Nephron progenitor cell (in vitro differentiated cells): ENCODE measurements around the gene TXNRD1.

Source experiments
- DNase-seq: peaks from one replicate; pipeline ENCODE4 v3.0.0; 2021
- H3K27ac Mint-ChIP-seq: 2 replicates; pipeline ENCODE4 v1.8.0; 2021; ENCODE audit warnings: mild to moderate bottlenecking, moderate library complexity, mixed read lengths
- H3K27me3 Mint-ChIP-seq: 2 replicates; pipeline ENCODE4 v1.8.0; 2021; ENCODE audit warnings: mild to moderate bottlenecking, low read depth, mixed read lengths; ENCODE audit not compliant: poor library complexity
- H3K36me3 Mint-ChIP-seq: 2 replicates; pipeline ENCODE4 v1.8.0; 2021; ENCODE audit warnings: low read depth, mixed read lengths
- H3K4me1 Mint-ChIP-seq: 2 replicates; pipeline ENCODE4 v1.8.0; 2021; ENCODE audit warnings: mixed read lengths
- H3K4me3 Mint-ChIP-seq: 2 replicates; pipeline ENCODE4 v1.8.0; 2021; ENCODE audit warnings: mild to moderate bottlenecking, moderate library complexity, mixed read lengths
- H3K9me3 Mint-ChIP-seq: 2 replicates; pipeline ENCODE4 v1.8.0; 2021; ENCODE audit warnings: mild to moderate bottlenecking, moderate library complexity, mixed read lengths
- CTCF ChIP-seq: fragments of 200-600 bp; sonication (generic); IDR thresholded peaks from 2 replicates; pipeline ENCODE4 v1.5.0; 2021; ENCODE audit warnings: antibody characterized with exemption

TXNRD1 gene

GRCh38 chr12:104340925-104341611, 125.5 kb downstream of the TXNRD1 start:
- no peak for DNase-seq
- TF ChIP-seq CTCF = no peak
- H3K36me3 Mint-ChIP-seq = peaks cover 42% of the 10 kb centered on the region
- H3K9me3 Mint-ChIP-seq = no peaks in the 10 kb centered on the region
- peaks cover 4% of the 10 kb centered on the region for H3K4me1 Mint-ChIP-seq
- peak overlapping the region; percentile 85 for H3K27ac Mint-ChIP-seq
- no peak overlapping the region for H3K4me3 Mint-ChIP-seq
- H3K27me3 Mint-ChIP-seq = no peaks in the 10 kb centered on the region

GRCh38 chr12:104342147-104342546, 126.6 kb downstream of the TXNRD1 start:
- no peak overlapping the region for H3K4me3 Mint-ChIP-seq
- H3K4me1 Mint-ChIP-seq = peaks cover 4% of the 10 kb centered on the region
- H3K27ac Mint-ChIP-seq = no peak overlapping the region
- no peak for DNase-seq
- no peaks in the 10 kb centered on the region for H3K27me3 Mint-ChIP-seq
- H3K36me3 Mint-ChIP-seq = peaks cover 46% of the 10 kb centered on the region
- H3K9me3 Mint-ChIP-seq = no peaks in the 10 kb centered on the region
- TF ChIP-seq CTCF = no peak

GRCh38 chr12:104342635-104343249, 127.2 kb downstream of the TXNRD1 start:
- Mint-ChIP-seq H3K36me3 (peaks cover 52% of the 10 kb centered on the region), H3K4me1 (peaks cover 4% of the 10 kb centered on the region), H3K9me3 (no peaks in the 10 kb centered on the region), H3K4me3 (no peak overlapping the region), H3K27me3 (no peaks in the 10 kb centered on the region), H3K27ac (peak overlapping the region; percentile 77)
- DNase-seq = no peak
- TF ChIP-seq CTCF = no peak

- no peak for TF ChIP-seq CTCF
- peaks cover 4% of the 10 kb centered on the region for H3K4me1 Mint-ChIP-seq
- H3K36me3 Mint-ChIP-seq = peaks cover 56% of the 10 kb centered on the region
- no peak for DNase-seq
- no peak overlapping the region for H3K4me3 Mint-ChIP-seq
- no peak overlapping the region for H3K27ac Mint-ChIP-seq
- no peaks in the 10 kb centered on the region for H3K27me3 Mint-ChIP-seq
- H3K9me3 Mint-ChIP-seq = no peaks in the 10 kb centered on the region
These were observed 129.1 kb downstream of the TXNRD1 start for GRCh38 chr12:104344682-104345081.

GRCh38 chr12:104345234-104346066, 129.9 kb downstream of the TXNRD1 start:
- DNase-seq = no peak
- Mint-ChIP-seq H3K4me3 (no peak overlapping the region), H3K36me3 (peaks cover 49% of the 10 kb centered on the region), H3K4me1 (peaks cover 4% of the 10 kb centered on the region), H3K9me3 (no peaks in the 10 kb centered on the region), H3K27ac (peak overlapping the region; percentile 61), H3K27me3 (no peaks in the 10 kb centered on the region)
- TF ChIP-seq CTCF = no peak
